Forelimb muscle (tissue), 1 donor: ENCODE results near the gene NMBR. TPM values are rescaled to one million over a fixed set of nuclear protein-coding genes. Genes with fewer than 3 reads are reported as not detected.
"Not testable (repeated sequence)": the region's sequence is repeated elsewhere in the genome, so short reads cannot be mapped to it uniquely, and the experiment has no call there.

ENCODE experiments used
- DNase-seq: peaks from one replicate; pipeline ENCODE4 v3.0.0-alpha.2; 2013; ENCODE audit warnings: low read depth
- polyA plus RNA-seq: library from polyadenylated mRNA; unstranded; fragments of 120-200 nt; gene quantifications from one replicate; pipeline ENCODE4 v1.2.1, GENCODE V29; 2013; ENCODE audit not compliant: insufficient read length

The NMBR gene
- polyA plus RNA-seq, 1 donor: 0.13 TPM

GRCh38 chr6:142058551-142059290 lies 88.2 kb downstream of the NMBR start:
- DNase-seq: no peak

- no peak for DNase-seq
Measured at GRCh38 chr6:142055219-142055618, 91.7 kb downstream of the NMBR start.

GRCh38 chr6:142051404-142051803 lies 95.5 kb downstream of the NMBR start:
- no peak for DNase-seq

GRCh38 chr6:142048593-142048980 lies 98.3 kb downstream of the NMBR start:
- DNase-seq: no peak

- DNase-seq: no peak
Measured at GRCh38 chr6:142047934-142048592, 98.9 kb downstream of the NMBR start.

GRCh38 chr6:142045380-142046278 lies 101.3 kb downstream of the NMBR start:
- no peak for DNase-seq

GRCh38 chr6:142035890-142036289 lies 111.0 kb downstream of the NMBR start:
- no peak for DNase-seq

GRCh38 chr6:142031035-142031434 lies 115.9 kb downstream of the NMBR start:
- DNase-seq: no peak

GRCh38 chr6:142030115-142030619 lies 116.8 kb downstream of the NMBR start:
- DNase-seq: no peak

- DNase-seq: no peak
Measured at GRCh38 chr6:142028527-142028926, 118.4 kb downstream of the NMBR start.

GRCh38 chr6:142027804-142028203 lies 119.1 kb downstream of the NMBR start:
- DNase-seq: not testable (repeated sequence)

GRCh38 chr6:142027074-142027473 lies 119.8 kb downstream of the NMBR start:
- DNase-seq: no peak

GRCh38 chr6:142026471-142026870 lies 120.5 kb downstream of the NMBR start:
- DNase-seq: no peak

Other genes with a start within 250 kb of the NMBR start
- gene GJE1, start 14.2 kb downstream of the NMBR start, polyA plus RNA-seq: not detected
- gene VTA1, start 141 bp upstream of the NMBR start, polyA plus RNA-seq: 57.2 TPM
- 11.2 TPM for gene ADGRG6, start 154.9 kb upstream of the NMBR start, polyA plus RNA-seq